ENCODE data around the gene GPR39.

GRCh38 chr2:132627536-132627935, 210.9 kb downstream of the GPR39 start:
- TF ChIP-seq CTCF (IDR thresholded peaks at IDR 0.05), result no peak
- no peak for TF ChIP-seq POLR2A (IDR thresholded peaks at IDR 0.05)
- TF ChIP-seq POLR2AphosphoS5 (IDR thresholded peaks at IDR 0.05; ENCODE audit: insufficient read depth in 1 of 2, low read depth in 1 of 2), result no peak

All from vagina (tissue), 2 donors.